Measurements from ENCODE around the gene C1GALT1. TPM values are rescaled to one million over a fixed set of nuclear protein-coding genes. Genes with fewer than 3 reads are reported as not detected.
"Not testable (repeated sequence)": the region's sequence is repeated elsewhere in the genome, so short reads cannot be mapped to it uniquely, and the experiment has no call there.

The C1GALT1 gene
- total and polyA plus RNA-seq, 2 donors (not counting 3 experiments of a cell fraction or from before 2014, with no cell fraction given) = 18.3 to 31.1 TPM

GRCh38 chr7:7138897-7139296, 43.4 kb upstream of the C1GALT1 start:
- intact Hi-C loops (cut with micrococcal nuclease) (no loop called here), dilution Hi-C loops (cut with MboI; ENCODE audit: extremely low pct_ligation_motif_present, low sequenced_read_pairs) (no loop called here)
- H3K4me2 ChIP-seq (ENCODE audit: insufficient read depth, low read length) = no peak overlapping the region
- no peak overlapping the region for H2AFZ ChIP-seq (ENCODE audit: low read depth, low read length)
- POLR2A ChIA-PET = no interaction called here
- H3K4me1 ChIP-seq (ENCODE audit: control insufficient read depth, extremely low read depth, insufficient read depth, low read length) = no peaks in the 10 kb centered on the region
- BruUV-seq (replicated peaks) = no TSS peak
- no peaks in the 10 kb centered on the region for H3K79me2 ChIP-seq (ENCODE audit: control insufficient read depth, insufficient read depth, low read length)
- no peak overlapping the region for H3K4me3 ChIP-seq (replicated peaks in 1 of 3; ENCODE audit: insufficient read depth in 1 of 3, low read depth in 1 of 3, low read length in 3 of 3)
- no peaks in the 10 kb centered on the region for H3K9me1 ChIP-seq (replicated peaks; ENCODE audit: control insufficient read depth, extremely low read depth, insufficient read depth, low read length)
- no peak overlapping the region for H3K27ac ChIP-seq (ENCODE audit: insufficient read depth, low read depth, low read length)
- H4K20me1 ChIP-seq (replicated peaks; ENCODE audit: control insufficient read depth, extremely low read depth, insufficient read depth, low read length) = no peaks in the 10 kb centered on the region
- no peak for TF ChIP-seq GATA2 (IDR thresholded peaks at IDR 0.05; ENCODE audit: insufficient read depth, insufficient read length, low read depth, low read length)
- TF ChIP-seq EZH2 (IDR thresholded peaks at IDR 0.05; ENCODE audit: borderline replicate concordance, low read depth, low read length, severe bottlenecking) = no peak
- no peak for TF ChIP-seq JUN (IDR thresholded peaks at IDR 0.05; ENCODE audit: borderline replicate concordance, insufficient read depth, insufficient read length, low read depth)
- no peak for TF ChIP-seq MYC (IDR thresholded peaks at IDR 0.05; ENCODE audit: low read depth, low read length)
- TF ChIP-seq FOS (IDR thresholded peaks at IDR 0.05; ENCODE audit: borderline replicate concordance, insufficient read depth, low read length) = no peak
- TF ChIP-seq POLR2A (IDR thresholded peaks at IDR 0.05; ENCODE audit: low read depth, low read length) = no peak
- H3K36me3 ChIP-seq (ENCODE audit: control insufficient read depth in 2 of 2, extremely low read depth in 1 of 2, insufficient read depth in 2 of 2, low read length in 2 of 2) = no peaks in the 10 kb centered on the region
- no peak for FAIRE-seq
- no peaks in the 10 kb centered on the region for H3K9me3 ChIP-seq (replicated peaks; ENCODE audit: control insufficient read depth, insufficient read depth, low read length)
- no peak for DNase-seq (ENCODE audit: low read depth, low spot score)
- CTCF ChIA-PET = no interaction called here
- H3K27me3 ChIP-seq (ENCODE audit: control insufficient read depth in 2 of 2, insufficient read depth in 2 of 2, low read length in 2 of 2) = no peaks in the 10 kb centered on the region
- no peak overlapping the region for H3K9ac ChIP-seq (replicated peaks; ENCODE audit: extremely low read depth, insufficient read depth, low read length)

- H3K9me3 ChIP-seq (replicated peaks; ENCODE audit: control insufficient read depth, insufficient read depth, low read length); H3K4me1 ChIP-seq (ENCODE audit: control insufficient read depth, extremely low read depth, insufficient read depth, low read length); H4K20me1 ChIP-seq (replicated peaks; ENCODE audit: control insufficient read depth, extremely low read depth, insufficient read depth, low read length); H3K27ac ChIP-seq (ENCODE audit: insufficient read depth, low read depth, low read length); BruUV-seq (replicated peaks); H3K36me3 ChIP-seq (ENCODE audit: control insufficient read depth in 2 of 2, extremely low read depth in 1 of 2, insufficient read depth in 2 of 2, low read length in 2 of 2); FAIRE-seq; POLR2A ChIA-PET; H3K4me2 ChIP-seq (ENCODE audit: insufficient read depth, low read length); H2AFZ ChIP-seq (ENCODE audit: low read depth, low read length); H3K4me3 ChIP-seq (replicated peaks in 1 of 3; ENCODE audit: insufficient read depth in 1 of 3, low read depth in 1 of 3, low read length in 3 of 3); DNase-seq (ENCODE audit: low read depth, low spot score); dilution Hi-C loops (cut with MboI; ENCODE audit: extremely low pct_ligation_motif_present, low sequenced_read_pairs); H3K27me3 ChIP-seq (ENCODE audit: control insufficient read depth in 2 of 2, insufficient read depth in 2 of 2, low read length in 2 of 2); H3K9me1 ChIP-seq (replicated peaks; ENCODE audit: control insufficient read depth, extremely low read depth, insufficient read depth, low read length); H3K9ac ChIP-seq (replicated peaks; ENCODE audit: extremely low read depth, insufficient read depth, low read length); intact Hi-C loops (cut with micrococcal nuclease); H3K79me2 ChIP-seq (ENCODE audit: control insufficient read depth, insufficient read depth, low read length): not testable (repeated sequence)
- CTCF ChIA-PET = interaction anchor here (2.2 kb wide), 1 partner anchor 40 kb away, joined by 7 read pairs; no protein-coding TSS in a partner anchor
Observed at GRCh38 chr7:7143404-7143803, 38.9 kb upstream of the C1GALT1 start.

- H2AFZ ChIP-seq (ENCODE audit: low read depth, low read length); dilution Hi-C loops (cut with MboI; ENCODE audit: extremely low pct_ligation_motif_present, low sequenced_read_pairs); H3K9me1 ChIP-seq (replicated peaks; ENCODE audit: control insufficient read depth, extremely low read depth, insufficient read depth, low read length); H3K27me3 ChIP-seq (ENCODE audit: control insufficient read depth in 2 of 2, insufficient read depth in 2 of 2, low read length in 2 of 2); H3K9ac ChIP-seq (replicated peaks; ENCODE audit: extremely low read depth, insufficient read depth, low read length); H3K4me3 ChIP-seq (replicated peaks in 1 of 3; ENCODE audit: insufficient read depth in 1 of 3, low read depth in 1 of 3, low read length in 3 of 3); POLR2A ChIA-PET; DNase-seq (ENCODE audit: low read depth, low spot score); H3K79me2 ChIP-seq (ENCODE audit: control insufficient read depth, insufficient read depth, low read length); H3K4me2 ChIP-seq (ENCODE audit: insufficient read depth, low read length); FAIRE-seq; H4K20me1 ChIP-seq (replicated peaks; ENCODE audit: control insufficient read depth, extremely low read depth, insufficient read depth, low read length); H3K27ac ChIP-seq (ENCODE audit: insufficient read depth, low read depth, low read length); intact Hi-C loops (cut with micrococcal nuclease); H3K36me3 ChIP-seq (ENCODE audit: control insufficient read depth in 2 of 2, extremely low read depth in 1 of 2, insufficient read depth in 2 of 2, low read length in 2 of 2); H3K4me1 ChIP-seq (ENCODE audit: control insufficient read depth, extremely low read depth, insufficient read depth, low read length); BruUV-seq (replicated peaks); H3K9me3 ChIP-seq (replicated peaks; ENCODE audit: control insufficient read depth, insufficient read depth, low read length): not testable (repeated sequence)
- CTCF ChIA-PET = interaction anchor here (2.2 kb wide), 1 partner anchor 42 kb away, joined by 7 read pairs; no protein-coding TSS in a partner anchor
Observed at GRCh38 chr7:7145151-7145550, 37.2 kb upstream of the C1GALT1 start.

Data from endothelial cell of umbilical vein (primary cell).